GM23338 (cell line): ENCODE results near the gene COL4A1. TPM values are rescaled to one million over a fixed set of nuclear protein-coding genes. Genes with fewer than 3 reads are reported as not detected.

Source experiments
- ATAC-seq: fragments of 200-7000 bp; cut with Tn5 transposase; 3 replicates; pipeline ENCODE4 v1.9.1; 2020
- DNase-seq: peaks from one replicate; pipeline ENCODE4 v3.0.0-alpha.2; 2015; ENCODE audit warnings: low spot score
- H2AFZ ChIP-seq: fragments of 200-600 bp; sonication (generic); 2 replicates; pipeline ENCODE4 v1.8.0; 2016; ENCODE audit warnings: antibody characterized with exemption, mild to moderate bottlenecking, moderate library complexity
- H3F3A ChIP-seq: fragments of 200-600 bp; sonication (generic); replicated peaks from 2 replicates; pipeline ENCODE4 v1.8.0; 2017; ENCODE audit warnings: antibody characterized with exemption, mixed run types, low read depth
- H3K27ac ChIP-seq: fragments of 200-600 bp; sonication (generic); 2 replicates; pipeline ENCODE4 v1.6.1; 2016; ENCODE audit warnings: low read depth
- H3K27me3 ChIP-seq: fragments of 200-600 bp; sonication (generic); 2 replicates; pipeline ENCODE4 v1.8.0; 2016; ENCODE audit warnings: mild to moderate bottlenecking, mixed run types, moderate library complexity; ENCODE audit not compliant: insufficient read depth
- H3K36me3 ChIP-seq: fragments of 200-600 bp; sonication (generic); 2 replicates; pipeline ENCODE4 v1.8.0; 2016; ENCODE audit warnings: mild to moderate bottlenecking; ENCODE audit not compliant: insufficient read depth
- H3K4me1 ChIP-seq: fragments of 200-600 bp; sonication (generic); 2 replicates; pipeline ENCODE4 v1.8.0; 2016; ENCODE audit warnings: mild to moderate bottlenecking, moderate library complexity; ENCODE audit not compliant: insufficient read depth
- H3K4me2 ChIP-seq: fragments of 200-600 bp; sonication (generic); 2 replicates; pipeline ENCODE4 v1.7.1; 2017; ENCODE audit warnings: mixed run types
- H3K4me3 ChIP-seq: fragments of 200-600 bp; sonication (generic); 2 replicates; pipeline ENCODE4 v1.6.1; 2016; ENCODE audit warnings: mixed run types
- H3K79me2 ChIP-seq: fragments of 200-600 bp; sonication (generic); replicated peaks from 2 replicates; pipeline ENCODE4 v1.8.0; 2017; ENCODE audit warnings: mild to moderate bottlenecking; ENCODE audit not compliant: insufficient read depth
- H3K9me2 ChIP-seq: fragments of 200-600 bp; sonication (generic); 2 replicates; pipeline ENCODE4 v1.8.0; 2017; ENCODE audit not compliant: insufficient read depth
- H4K20me1 ChIP-seq: fragments of 200-600 bp; sonication (generic); replicated peaks from 2 replicates; pipeline ENCODE4 v1.8.0; 2017; ENCODE audit warnings: mild to moderate bottlenecking; ENCODE audit not compliant: insufficient read depth
- H3K27ac Mint-ChIP-seq: 2 replicates; pipeline ENCODE4 v1.8.0; 2020; ENCODE audit warnings: inconsistent platforms, mild to moderate bottlenecking, moderate library complexity, mixed read lengths
- H3K27me3 Mint-ChIP-seq: 3 replicates; pipeline ENCODE4 v1.8.0; 2022; ENCODE audit warnings: low read depth, mild to moderate bottlenecking, moderate library complexity, mixed read lengths, inconsistent platforms; ENCODE audit not compliant: insufficient read depth, poor library complexity
- H3K36me3 Mint-ChIP-seq: 3 replicates; pipeline ENCODE4 v1.8.0; 2021; ENCODE audit warnings: low read depth, mild to moderate bottlenecking, inconsistent platforms, moderate library complexity, mixed read lengths
- H3K4me1 Mint-ChIP-seq: 3 replicates; pipeline ENCODE4 v1.8.0; 2020; ENCODE audit warnings: mild to moderate bottlenecking, inconsistent platforms, mixed read lengths
- H3K4me3 Mint-ChIP-seq: 3 replicates; pipeline ENCODE4 v1.8.0; 2021; ENCODE audit warnings: moderate library complexity, mild to moderate bottlenecking, inconsistent platforms, mixed read lengths
- H3K9me3 Mint-ChIP-seq: 3 replicates; pipeline ENCODE4 v1.8.0; 2020; ENCODE audit warnings: moderate library complexity, mild to moderate bottlenecking, inconsistent platforms, mixed read lengths
- CREB1 ChIP-seq: fragments of 250-450 bp; sonication (Bioruptor Pico); IDR thresholded peaks from 2 replicates; pipeline ENCODE4 v1.5.0; 2020; ENCODE audit warnings: low read depth, mild to moderate bottlenecking, moderate library complexity
- CTCF ChIP-seq, 2 experiments: fragments of 200-600 bp in 1 of 2; sonication (generic) in 1 of 2; conservative IDR thresholded peaks; 2 replicates each; pipeline versions ENCODE4 v1.5.1 to v1.6.1; 2016 to 2017; ENCODE audit warnings: antibody characterized with exemption in 2 of 2, low read depth in 2 of 2, mild to moderate bottlenecking in 2 of 2, moderate library complexity in 1 of 2
- EZH2phosphoT487 ChIP-seq: fragments of 200-600 bp; sonication (generic); IDR thresholded peaks from one replicate; pipeline ENCODE4 v1.8.1; 2018; ENCODE audit warnings: antibody characterized with exemption; ENCODE audit not compliant: unreplicated experiment
- JUNB ChIP-seq: IDR thresholded peaks from one replicate; pipeline ENCODE4 v1.6.1; 2016; ENCODE audit warnings: antibody characterized with exemption; ENCODE audit not compliant: unreplicated experiment
- NANOG ChIP-seq: IDR thresholded peaks from 2 replicates; pipeline ENCODE4 v1.6.1; 2016; ENCODE audit warnings: antibody characterized with exemption, borderline replicate concordance
- STAT1 ChIP-seq: IDR thresholded peaks from one replicate; pipeline ENCODE4 v1.6.1; 2016; ENCODE audit warnings: antibody characterized with exemption; ENCODE audit not compliant: unreplicated experiment
- ZNF462 ChIP-seq: fragments of 250-450 bp; sonication (Bioruptor Pico); IDR thresholded peaks from 2 replicates; pipeline ENCODE4 v1.5.0; 2020; ENCODE audit warnings: mild to moderate bottlenecking, moderate library complexity
- polyA plus RNA-seq: library from polyadenylated mRNA; unstranded; fragments of >200 nt; fragmentation: Nextera tagmentation; extraction: Ambion mirVana; gene quantifications from 2 replicates; pipeline ENCODE4 v1.2.1, GENCODE V29; 2016
- total RNA-seq: library from RNA; depleted of rRNA; stranded (reverse); fragments of >200 nt; shearing (Covaris generic); gene quantifications from 2 replicates; pipeline ENCODE4 v1.2.3, GENCODE V29; 2014
- TF ChIP-seq, protein P1 (sequence below): IDR thresholded peaks from one replicate; pipeline ENCODE4 v1.6.1; 2018; ENCODE audit warnings: antibody characterized with exemption; ENCODE audit not compliant: unreplicated experiment

Gene COL4A1
- total and polyA plus RNA-seq, 2 experiments from 2014 or later = 39.1 to 110 TPM

- TF ChIP-seq CTCF (conservative IDR thresholded peaks at IDR 0.05; ENCODE audit: low read depth in 2 of 2) (no peak), JUNB (no peak), CREB1 (CRISPR knock-in tag) (no peak), NANOG (no peak)
- TF ChIP-seq, protein P1, sequence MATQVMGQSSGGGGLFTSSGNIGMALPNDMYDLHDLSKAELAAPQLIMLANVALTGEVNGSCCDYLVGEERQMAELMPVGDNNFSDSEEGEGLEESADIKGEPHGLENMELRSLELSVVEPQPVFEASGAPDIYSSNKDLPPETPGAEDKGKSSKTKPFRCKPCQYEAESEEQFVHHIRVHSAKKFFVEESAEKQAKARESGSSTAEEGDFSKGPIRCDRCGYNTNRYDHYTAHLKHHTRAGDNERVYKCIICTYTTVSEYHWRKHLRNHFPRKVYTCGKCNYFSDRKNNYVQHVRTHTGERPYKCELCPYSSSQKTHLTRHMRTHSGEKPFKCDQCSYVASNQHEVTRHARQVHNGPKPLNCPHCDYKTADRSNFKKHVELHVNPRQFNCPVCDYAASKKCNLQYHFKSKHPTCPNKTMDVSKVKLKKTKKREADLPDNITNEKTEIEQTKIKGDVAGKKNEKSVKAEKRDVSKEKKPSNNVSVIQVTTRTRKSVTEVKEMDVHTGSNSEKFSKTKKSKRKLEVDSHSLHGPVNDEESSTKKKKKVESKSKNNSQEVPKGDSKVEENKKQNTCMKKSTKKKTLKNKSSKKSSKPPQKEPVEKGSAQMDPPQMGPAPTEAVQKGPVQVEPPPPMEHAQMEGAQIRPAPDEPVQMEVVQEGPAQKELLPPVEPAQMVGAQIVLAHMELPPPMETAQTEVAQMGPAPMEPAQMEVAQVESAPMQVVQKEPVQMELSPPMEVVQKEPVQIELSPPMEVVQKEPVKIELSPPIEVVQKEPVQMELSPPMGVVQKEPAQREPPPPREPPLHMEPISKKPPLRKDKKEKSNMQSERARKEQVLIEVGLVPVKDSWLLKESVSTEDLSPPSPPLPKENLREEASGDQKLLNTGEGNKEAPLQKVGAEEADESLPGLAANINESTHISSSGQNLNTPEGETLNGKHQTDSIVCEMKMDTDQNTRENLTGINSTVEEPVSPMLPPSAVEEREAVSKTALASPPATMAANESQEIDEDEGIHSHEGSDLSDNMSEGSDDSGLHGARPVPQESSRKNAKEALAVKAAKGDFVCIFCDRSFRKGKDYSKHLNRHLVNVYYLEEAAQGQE = no peak
Observed at GRCh38 chr13:110131424-110131823, 175.5 kb downstream of the COL4A1 start (continued).

GRCh38 chr13:110130431-110130830 is 176.5 kb downstream of the COL4A1 start:
- ATAC-seq = no peak
- peaks cover 12% of the 10 kb centered on the region for H3K27me3 Mint-ChIP-seq

More at GRCh38 chr13:110130431-110130830, 176.5 kb downstream of the COL4A1 start:
- no peak for DNase-seq
- TF ChIP-seq STAT1 (no peak), CREB1 (CRISPR knock-in tag) (no peak), ZNF462 (CRISPR knock-in tag) (no peak), EZH2phosphoT487 (no peak)
- peaks cover 54% of the 10 kb centered on the region for H3K4me1 Mint-ChIP-seq
- no peak overlapping the region for H2AFZ ChIP-seq
- H3K4me1 ChIP-seq = peaks cover 31% of the 10 kb centered on the region
- H3K79me2 ChIP-seq = no peaks in the 10 kb centered on the region
- H3K36me3 ChIP-seq = no peaks in the 10 kb centered on the region
- no peak overlapping the region for H3K4me3 Mint-ChIP-seq
- no peaks in the 10 kb centered on the region for H3K9me3 Mint-ChIP-seq
- no peak overlapping the region for H3K4me3 ChIP-seq
- H3K27ac ChIP-seq = no peak overlapping the region
- no peaks in the 10 kb centered on the region for H4K20me1 ChIP-seq
- H3F3A ChIP-seq = no peaks in the 10 kb centered on the region
- H3K27me3 ChIP-seq = no peaks in the 10 kb centered on the region
- no peaks in the 10 kb centered on the region for H3K36me3 Mint-ChIP-seq
- no peak overlapping the region for H3K27ac Mint-ChIP-seq
- H3K9me2 ChIP-seq = 0 out of 2 replicates have a peak, but pooled peaks cover 11% of the 10 kb centered on the region
- H3K4me2 ChIP-seq = no peak overlapping the region
